Activated naive CD8-positive, alpha-beta T cell treated with anti-CD3 and anti-CD28 coated beads for 36 hours (primary cell): Measurements from ENCODE around the gene NCKAP5. TPM values are rescaled to one million over a fixed set of nuclear protein-coding genes. Genes with fewer than 3 reads are reported as not detected.

ENCODE experiments used
- DNase-seq: peaks from one replicate; pipeline ENCODE4 v3.0.0; 2021
- H3K27ac Mint-ChIP-seq: one replicate; pipeline ENCODE4 v1.8.0; 2022; ENCODE audit warnings: mild to moderate bottlenecking, moderate library complexity, mixed read lengths
- H3K27me3 Mint-ChIP-seq: one replicate; pipeline ENCODE4 v1.8.0; 2022; ENCODE audit warnings: mild to moderate bottlenecking, mixed read lengths
- H3K36me3 Mint-ChIP-seq: one replicate; pipeline ENCODE4 v1.8.0; 2021; ENCODE audit warnings: mild to moderate bottlenecking, mixed read lengths
- H3K4me1 Mint-ChIP-seq: one replicate; pipeline ENCODE4 v1.8.0; 2021; ENCODE audit warnings: mixed read lengths
- H3K4me3 Mint-ChIP-seq: one replicate; pipeline ENCODE4 v1.8.0; 2022; ENCODE audit warnings: mild to moderate bottlenecking, moderate library complexity, mixed read lengths
- H3K9me3 Mint-ChIP-seq: one replicate; pipeline ENCODE4 v1.8.0; 2022; ENCODE audit warnings: mixed read lengths
- total RNA-seq, 2 experiments: library from RNA; stranded (reverse); gene quantifications; one replicate each; pipeline ENCODE4 v1.2.3, GENCODE V29; 2021

Gene NCKAP5
- total RNA-seq, 2 experiments from 2014 or later = not detected

GRCh38 chr2:132665401-132666140 is 902.7 kb downstream of the NCKAP5 start:
- Mint-ChIP-seq H3K27ac (no peak overlapping the region), H3K36me3 (no peaks in the 10 kb centered on the region)

DNA sequence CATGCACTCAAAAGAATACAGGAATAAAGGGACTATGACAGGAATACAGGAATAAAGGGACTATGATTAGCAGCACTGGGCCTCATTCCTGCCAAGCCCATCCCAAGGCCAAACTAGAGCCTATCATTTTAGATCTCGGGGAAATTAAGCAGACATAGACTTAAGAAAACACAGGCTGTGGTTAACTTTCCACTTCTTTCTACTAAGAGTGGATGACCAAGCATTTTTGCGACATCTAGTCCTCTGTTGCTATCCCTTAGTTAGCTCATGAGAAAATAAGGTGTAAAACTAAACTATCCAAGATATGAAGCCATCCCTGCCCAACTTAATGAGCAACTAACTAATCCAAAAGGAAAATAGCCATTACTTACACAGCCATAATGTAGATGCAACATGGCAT is 904.2 kb downstream of the NCKAP5 start:
- no peak for DNase-seq
- Mint-ChIP-seq H3K27me3 (peaks cover 19% of the 10 kb centered on the region), H3K36me3 (no peaks in the 10 kb centered on the region), H3K9me3 (no peaks in the 10 kb centered on the region), H3K4me1 (no peaks in the 10 kb centered on the region), H3K27ac (no peak overlapping the region), H3K4me3 (no peak overlapping the region)

More at GRCh38 chr2:132665401-132666140, 902.7 kb downstream of the NCKAP5 start:
- DNase-seq = no peak
- no peaks in the 10 kb centered on the region for H3K4me1 Mint-ChIP-seq
- H3K9me3 Mint-ChIP-seq = no peaks in the 10 kb centered on the region
- peaks cover 32% of the 10 kb centered on the region for H3K27me3 Mint-ChIP-seq
- no peak overlapping the region for H3K4me3 Mint-ChIP-seq

- Mint-ChIP-seq H3K27ac (no peak overlapping the region), H3K36me3 (no peaks in the 10 kb centered on the region), H3K9me3 (no peaks in the 10 kb centered on the region), H3K27me3 (peaks cover 7% of the 10 kb centered on the region), H3K4me1 (no peaks in the 10 kb centered on the region), H3K4me3 (no peak overlapping the region)
- no peak for DNase-seq
These were observed 905.5 kb downstream of the NCKAP5 start for GRCh38 chr2:132662732-132663131.

DNA sequence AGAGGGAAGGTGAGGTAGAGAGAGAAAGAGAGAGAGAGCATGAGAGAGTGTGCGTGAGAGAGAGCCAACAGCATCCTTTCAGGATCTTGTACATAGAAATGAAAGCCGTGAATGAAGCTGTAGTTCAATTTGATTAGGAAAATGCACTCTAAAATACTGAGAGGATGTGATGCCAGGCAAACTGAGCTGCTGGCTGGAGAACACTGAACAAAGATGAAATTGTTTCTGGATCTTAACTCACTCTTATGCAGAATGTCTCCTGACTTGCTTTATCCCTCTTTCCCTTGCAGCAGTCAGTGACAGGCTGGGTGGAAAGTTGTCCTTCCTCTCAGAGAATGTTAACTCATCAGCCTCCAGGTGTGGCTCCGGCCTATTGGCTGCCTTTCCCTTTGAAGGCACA is 908.9 kb downstream of the NCKAP5 start:
- Mint-ChIP-seq H3K4me3 (no peak overlapping the region), H3K4me1 (no peaks in the 10 kb centered on the region), H3K27me3 (no peaks in the 10 kb centered on the region), H3K36me3 (no peaks in the 10 kb centered on the region), H3K27ac (no peak overlapping the region), H3K9me3 (no peaks in the 10 kb centered on the region)
- DNase-seq = no peak

- no peaks in the 10 kb centered on the region for H3K9me3 Mint-ChIP-seq
- H3K27me3 Mint-ChIP-seq = no peaks in the 10 kb centered on the region
These were observed 911.8 kb downstream of the NCKAP5 start for GRCh38 chr2:132656266-132656975.

GRCh38 chr2:132654968-132655367 is 913.3 kb downstream of the NCKAP5 start:
- no peak for DNase-seq
- Mint-ChIP-seq H3K36me3 (no peaks in the 10 kb centered on the region), H3K9me3 (no peaks in the 10 kb centered on the region), H3K27me3 (peaks cover 6% of the 10 kb centered on the region), H3K27ac (no peak overlapping the region), H3K4me1 (no peaks in the 10 kb centered on the region), H3K4me3 (no peak overlapping the region)

More at GRCh38 chr2:132656266-132656975, 911.8 kb downstream of the NCKAP5 start:
- Mint-ChIP-seq H3K36me3 (no peaks in the 10 kb centered on the region), H3K4me3 (no peak overlapping the region), H3K4me1 (no peaks in the 10 kb centered on the region), H3K27ac (no peak overlapping the region)
- no peak for DNase-seq

GRCh38 chr2:132654335-132654734 is 913.9 kb downstream of the NCKAP5 start:
- no peak overlapping the region for H3K27ac Mint-ChIP-seq
- no peak for DNase-seq
- no peaks in the 10 kb centered on the region for H3K36me3 Mint-ChIP-seq
- no peaks in the 10 kb centered on the region for H3K4me1 Mint-ChIP-seq
- no peaks in the 10 kb centered on the region for H3K9me3 Mint-ChIP-seq
- peaks cover 6% of the 10 kb centered on the region for H3K27me3 Mint-ChIP-seq
- no peak overlapping the region for H3K4me3 Mint-ChIP-seq

GRCh38 chr2:132652474-132652873 is 915.8 kb downstream of the NCKAP5 start:
- Mint-ChIP-seq H3K4me3 (no peak overlapping the region), H3K27me3 (peaks cover 6% of the 10 kb centered on the region), H3K4me1 (no peaks in the 10 kb centered on the region), H3K9me3 (no peaks in the 10 kb centered on the region), H3K36me3 (no peaks in the 10 kb centered on the region), H3K27ac (no peak overlapping the region)
- DNase-seq = no peak

- Mint-ChIP-seq H3K36me3 (no peaks in the 10 kb centered on the region), H3K4me1 (no peaks in the 10 kb centered on the region), H3K27ac (no peak overlapping the region), H3K27me3 (peaks cover 12% of the 10 kb centered on the region), H3K9me3 (no peaks in the 10 kb centered on the region), H3K4me3 (no peak overlapping the region)
- DNase-seq = no peak
These were observed 916.9 kb downstream of the NCKAP5 start for GRCh38 chr2:132651115-132652045.

- H3K27me3 Mint-ChIP-seq = peaks cover 26% of the 10 kb centered on the region
- no peaks in the 10 kb centered on the region for H3K9me3 Mint-ChIP-seq
- H3K27ac Mint-ChIP-seq = no peak overlapping the region
- no peaks in the 10 kb centered on the region for H3K36me3 Mint-ChIP-seq
- H3K4me1 Mint-ChIP-seq = no peaks in the 10 kb centered on the region
- H3K4me3 Mint-ChIP-seq = no peak overlapping the region
- no peak for DNase-seq
These were observed 921.6 kb downstream of the NCKAP5 start for GRCh38 chr2:132646540-132647108.

DNA sequence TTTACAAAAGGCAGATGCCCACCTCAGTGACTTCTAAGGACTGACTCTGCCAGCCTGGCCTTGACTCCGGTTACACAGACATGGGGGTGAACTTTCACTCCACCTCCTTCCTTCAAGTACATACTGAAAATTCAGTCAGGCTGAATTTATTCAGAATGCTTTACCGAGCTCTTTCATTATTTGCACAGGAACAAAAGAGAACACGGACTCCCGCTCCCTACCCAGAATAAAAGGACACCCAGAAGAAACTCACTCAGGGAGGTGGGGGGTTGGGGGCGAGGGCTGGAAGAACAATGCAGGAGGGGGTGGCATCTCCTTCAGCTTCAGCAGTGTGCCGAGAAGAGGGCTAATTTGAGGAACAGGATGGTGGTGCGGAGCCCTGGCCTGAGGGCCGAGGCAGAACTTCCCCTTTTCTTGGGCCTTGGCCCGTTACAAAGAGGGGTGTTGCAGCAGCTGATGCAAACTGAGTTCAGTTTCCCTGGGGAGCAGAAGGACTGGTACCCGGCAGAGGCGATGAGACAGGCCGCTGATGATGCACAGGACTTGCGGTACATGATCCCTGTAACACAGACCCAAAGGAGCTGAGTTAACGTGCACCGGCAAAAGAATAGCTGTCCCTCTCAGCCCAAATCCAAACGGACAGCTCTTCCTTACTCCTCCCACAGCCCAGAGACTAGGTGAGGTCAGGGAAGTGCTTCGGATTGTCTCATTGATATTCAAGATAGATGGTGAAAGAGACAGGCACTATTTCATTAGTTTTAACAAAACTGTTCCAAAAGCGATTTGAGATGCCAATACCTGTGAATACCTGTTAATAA is 922.3 kb downstream of the NCKAP5 start:
- H3K9me3 Mint-ChIP-seq = no peaks in the 10 kb centered on the region
- DNase-seq = no peak
- H3K4me3 Mint-ChIP-seq = no peak overlapping the region
- no peak overlapping the region for H3K27ac Mint-ChIP-seq
- no peaks in the 10 kb centered on the region for H3K4me1 Mint-ChIP-seq
- peaks cover 25% of the 10 kb centered on the region for H3K27me3 Mint-ChIP-seq
- no peaks in the 10 kb centered on the region for H3K36me3 Mint-ChIP-seq

- Mint-ChIP-seq H3K36me3 (no peaks in the 10 kb centered on the region), H3K9me3 (no peaks in the 10 kb centered on the region), H3K27ac (no peak overlapping the region), H3K4me1 (no peaks in the 10 kb centered on the region), H3K27me3 (peaks cover 20% of the 10 kb centered on the region), H3K4me3 (no peak overlapping the region)
- DNase-seq = no peak
These were observed 923.1 kb downstream of the NCKAP5 start for GRCh38 chr2:132645176-132645575.

GRCh38 chr2:132642415-132642814 is 925.8 kb downstream of the NCKAP5 start:
- no peaks in the 10 kb centered on the region for H3K4me1 Mint-ChIP-seq
- H3K9me3 Mint-ChIP-seq = no peaks in the 10 kb centered on the region
- H3K27me3 Mint-ChIP-seq = peaks cover 20% of the 10 kb centered on the region
- H3K4me3 Mint-ChIP-seq = no peak overlapping the region
- no peak overlapping the region for H3K27ac Mint-ChIP-seq
- DNase-seq = no peak
- H3K36me3 Mint-ChIP-seq = no peaks in the 10 kb centered on the region

- H3K36me3 Mint-ChIP-seq = no peaks in the 10 kb centered on the region
- no peak overlapping the region for H3K4me3 Mint-ChIP-seq
- no peak for DNase-seq
- peaks cover 17% of the 10 kb centered on the region for H3K27me3 Mint-ChIP-seq
- no peak overlapping the region for H3K27ac Mint-ChIP-seq
- no peaks in the 10 kb centered on the region for H3K9me3 Mint-ChIP-seq
- no peaks in the 10 kb centered on the region for H3K4me1 Mint-ChIP-seq
These were observed 926.4 kb downstream of the NCKAP5 start for GRCh38 chr2:132641819-132642218.
